ENCODE measurements around the gene NOD2.

The NOD2 gene

DNA sequence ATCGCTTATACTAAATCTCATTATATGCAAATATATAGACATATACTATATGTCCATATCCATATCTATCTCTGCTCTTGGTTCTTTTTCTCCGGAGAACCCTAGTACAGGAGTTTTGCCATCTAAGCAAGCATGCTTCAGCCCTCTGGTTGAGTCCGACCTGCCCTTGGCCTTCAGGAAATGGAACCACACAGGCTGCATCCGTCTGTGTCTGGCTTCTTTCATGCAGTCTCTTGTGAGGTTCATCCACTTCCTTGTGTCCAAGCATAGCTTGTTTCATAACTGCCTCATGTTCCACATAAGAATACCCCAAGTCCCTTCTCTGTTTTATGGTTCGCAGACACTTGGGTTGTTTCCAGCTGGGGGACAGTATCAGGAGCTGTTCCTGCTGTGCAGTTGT is 29.1 kb upstream of the NOD2 start:
- no peak overlapping the region for H3K27ac ChIP-seq
- TF ChIP-seq, protein P1, sequence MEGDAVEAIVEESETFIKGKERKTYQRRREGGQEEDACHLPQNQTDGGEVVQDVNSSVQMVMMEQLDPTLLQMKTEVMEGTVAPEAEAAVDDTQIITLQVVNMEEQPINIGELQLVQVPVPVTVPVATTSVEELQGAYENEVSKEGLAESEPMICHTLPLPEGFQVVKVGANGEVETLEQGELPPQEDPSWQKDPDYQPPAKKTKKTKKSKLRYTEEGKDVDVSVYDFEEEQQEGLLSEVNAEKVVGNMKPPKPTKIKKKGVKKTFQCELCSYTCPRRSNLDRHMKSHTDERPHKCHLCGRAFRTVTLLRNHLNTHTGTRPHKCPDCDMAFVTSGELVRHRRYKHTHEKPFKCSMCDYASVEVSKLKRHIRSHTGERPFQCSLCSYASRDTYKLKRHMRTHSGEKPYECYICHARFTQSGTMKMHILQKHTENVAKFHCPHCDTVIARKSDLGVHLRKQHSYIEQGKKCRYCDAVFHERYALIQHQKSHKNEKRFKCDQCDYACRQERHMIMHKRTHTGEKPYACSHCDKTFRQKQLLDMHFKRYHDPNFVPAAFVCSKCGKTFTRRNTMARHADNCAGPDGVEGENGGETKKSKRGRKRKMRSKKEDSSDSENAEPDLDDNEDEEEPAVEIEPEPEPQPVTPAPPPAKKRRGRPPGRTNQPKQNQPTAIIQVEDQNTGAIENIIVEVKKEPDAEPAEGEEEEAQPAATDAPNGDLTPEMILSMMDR (IDR thresholded peaks at IDR 0.05), result no peak
- TF ChIP-seq ZFX (IDR thresholded peaks at IDR 0.05; ENCODE audit: borderline replicate concordance), result no peak

DNA sequence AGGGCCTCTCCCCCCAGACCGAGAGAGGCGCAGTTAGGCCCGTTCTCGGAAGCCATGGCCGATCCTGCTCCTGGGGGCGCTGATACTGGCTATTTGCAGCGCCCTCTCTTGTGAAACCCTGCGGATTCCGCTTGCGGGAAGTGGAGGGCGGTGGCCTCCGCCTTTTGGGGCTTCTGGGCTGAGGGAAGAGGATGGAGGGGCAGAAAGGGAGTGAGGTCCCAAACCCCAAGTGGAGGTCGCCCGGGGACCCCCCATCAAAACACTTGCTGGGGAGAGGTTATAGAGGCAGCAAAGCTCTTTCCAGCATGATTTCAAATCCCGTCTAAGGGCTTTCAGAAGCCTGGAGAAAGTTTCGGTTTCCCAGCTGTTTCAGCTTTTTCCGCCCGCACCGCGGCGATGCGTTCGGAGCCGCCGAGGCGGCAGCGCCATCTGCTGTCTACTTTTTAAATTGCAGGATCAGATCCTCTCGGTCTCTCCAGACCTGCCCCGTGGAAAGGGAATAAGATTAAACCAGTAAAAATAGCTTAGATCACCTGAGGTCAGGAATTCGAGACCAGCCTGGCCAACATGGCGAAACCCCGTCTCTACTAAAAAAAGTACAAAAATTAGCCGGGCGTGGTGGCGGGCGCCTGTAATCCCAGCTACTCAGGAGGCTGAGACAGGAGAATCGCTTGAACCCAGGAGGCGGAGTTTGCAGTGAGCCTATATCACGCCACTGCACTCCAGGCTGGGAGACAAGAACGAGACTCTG is 28.1 kb upstream of the NOD2 start:
- no peak for TF ChIP-seq ZFX (IDR thresholded peaks at IDR 0.05; ENCODE audit: borderline replicate concordance)
- TF ChIP-seq, protein P1 (IDR thresholded peaks at IDR 0.05), result peak; percentile 93
- no peak overlapping the region for H3K27ac ChIP-seq

DNA sequence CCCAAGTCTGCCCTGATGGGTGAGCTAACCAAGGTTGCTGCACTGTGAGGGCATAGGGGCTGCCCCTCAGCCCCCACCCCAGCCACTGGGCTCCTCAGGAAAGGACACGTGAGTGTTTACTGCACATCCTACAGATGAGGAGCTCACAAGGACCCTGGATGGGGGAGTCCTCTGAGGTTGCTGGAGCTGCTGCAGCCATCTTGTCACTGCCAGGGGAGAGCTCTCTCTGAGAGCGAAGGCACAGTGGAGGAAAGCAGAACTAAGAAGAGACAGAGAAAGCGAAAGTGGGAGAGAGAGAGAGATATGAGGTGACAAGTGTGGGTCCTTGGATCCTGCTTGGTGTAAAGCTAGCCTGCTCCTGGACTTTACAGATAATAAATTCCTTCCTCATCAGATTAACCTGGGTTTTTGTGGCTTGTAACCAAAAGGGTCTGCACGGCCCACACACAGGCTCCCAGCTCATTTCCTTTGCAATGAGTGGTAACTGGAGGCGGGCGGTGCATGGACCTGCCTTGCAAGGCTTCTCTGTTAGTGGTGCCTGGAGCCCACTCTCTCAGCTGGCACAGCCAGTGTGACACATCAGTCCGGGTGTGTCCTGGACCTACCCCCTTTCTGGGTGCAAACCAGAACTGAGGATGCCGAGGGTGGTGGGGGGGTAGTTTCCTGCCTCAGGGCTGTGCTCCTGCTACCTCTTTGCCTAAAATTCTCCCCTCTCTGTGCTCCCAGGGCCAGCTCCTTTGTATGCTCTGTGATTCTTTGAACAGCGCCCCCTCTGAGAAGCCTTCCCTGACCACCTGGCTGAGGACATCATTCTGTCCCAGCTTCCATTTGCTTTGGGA is 26.5 kb upstream of the NOD2 start:
- H3K27ac ChIP-seq, result no peak overlapping the region
- TF ChIP-seq, protein P1 (IDR thresholded peaks at IDR 0.05), result no peak
- TF ChIP-seq ZFX (IDR thresholded peaks at IDR 0.05; ENCODE audit: borderline replicate concordance), result no peak

DNA sequence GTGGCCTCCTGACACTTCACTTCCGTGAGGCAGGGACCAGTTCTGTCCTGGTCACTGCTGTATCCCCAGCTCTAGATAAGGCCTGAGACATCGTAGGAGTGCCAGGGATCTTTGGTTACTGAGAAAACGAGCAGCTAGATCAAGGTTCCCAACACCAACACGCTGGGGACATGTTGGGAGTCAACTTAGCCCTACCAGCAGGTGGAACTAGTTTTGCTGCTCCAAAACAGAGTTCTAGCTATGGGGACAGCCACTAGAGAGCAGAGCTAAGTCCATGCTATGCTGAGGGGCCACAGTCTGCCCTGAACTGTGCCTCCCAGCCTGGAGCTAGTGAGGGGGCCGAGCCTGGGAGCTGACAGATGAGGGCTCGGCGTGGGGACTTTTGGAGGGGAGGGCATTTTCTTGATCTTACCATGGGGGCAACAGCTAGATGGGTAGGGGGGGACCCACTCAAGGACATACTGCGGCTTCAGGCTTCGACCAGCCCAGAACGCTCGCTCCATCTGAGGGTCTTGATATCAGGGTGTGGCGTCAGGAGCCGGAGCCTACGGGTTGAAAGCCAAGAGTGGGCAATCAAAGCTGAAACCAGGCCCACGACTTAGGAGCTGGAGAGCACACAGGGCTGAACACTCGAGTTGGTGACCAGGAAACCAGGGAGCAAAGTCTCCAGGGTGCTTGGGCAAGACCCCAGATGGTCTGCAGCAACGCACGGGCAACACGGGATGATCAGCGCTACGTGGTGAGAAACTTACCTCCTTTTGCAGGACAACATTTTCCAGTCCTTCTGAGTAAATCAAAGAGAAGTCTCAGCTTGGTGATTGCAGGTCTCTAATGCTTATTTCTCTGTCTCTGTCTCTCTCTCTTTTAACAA is 25.7 kb upstream of the NOD2 start:
- H3K27ac ChIP-seq, result no peak overlapping the region
- no peak for TF ChIP-seq ZFX (IDR thresholded peaks at IDR 0.05; ENCODE audit: borderline replicate concordance)
- TF ChIP-seq, protein P1 (IDR thresholded peaks at IDR 0.05), result no peak

DNA sequence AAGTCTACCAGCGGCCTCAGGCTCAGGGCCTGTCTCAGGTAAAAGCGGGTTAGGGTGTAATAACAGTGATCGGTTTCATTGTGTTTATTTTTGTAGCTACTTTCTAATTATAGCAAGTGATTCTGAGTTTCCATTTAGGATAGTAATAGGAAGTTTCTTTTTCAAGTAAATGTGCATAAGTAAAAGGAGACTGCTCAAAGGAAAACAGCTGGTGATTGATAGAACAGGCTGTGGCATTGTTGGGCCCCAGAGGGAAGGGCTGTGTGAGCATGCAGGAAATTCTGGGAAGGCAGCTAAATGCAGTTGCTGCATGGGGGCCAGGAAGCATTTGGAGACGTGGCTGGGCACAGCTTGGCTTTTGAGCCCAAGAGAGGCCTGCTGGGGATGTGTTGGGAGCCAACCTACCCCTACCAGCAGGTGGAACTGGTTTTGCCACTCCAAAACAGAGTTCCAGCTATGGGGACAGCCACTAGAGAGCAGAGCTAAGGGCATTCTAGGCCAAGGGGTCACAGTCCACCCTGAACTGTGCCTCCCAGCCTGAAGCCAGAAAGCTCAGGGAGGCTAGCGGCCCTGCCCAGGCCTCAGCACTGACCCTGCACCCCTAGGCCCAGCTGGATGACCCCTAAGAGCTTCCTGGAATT is 24.9 kb upstream of the NOD2 start:
- H3K27ac ChIP-seq, result no peak overlapping the region
- TF ChIP-seq, protein P1 (IDR thresholded peaks at IDR 0.05), result no peak
- no peak for TF ChIP-seq ZFX (IDR thresholded peaks at IDR 0.05; ENCODE audit: borderline replicate concordance)

DNA sequence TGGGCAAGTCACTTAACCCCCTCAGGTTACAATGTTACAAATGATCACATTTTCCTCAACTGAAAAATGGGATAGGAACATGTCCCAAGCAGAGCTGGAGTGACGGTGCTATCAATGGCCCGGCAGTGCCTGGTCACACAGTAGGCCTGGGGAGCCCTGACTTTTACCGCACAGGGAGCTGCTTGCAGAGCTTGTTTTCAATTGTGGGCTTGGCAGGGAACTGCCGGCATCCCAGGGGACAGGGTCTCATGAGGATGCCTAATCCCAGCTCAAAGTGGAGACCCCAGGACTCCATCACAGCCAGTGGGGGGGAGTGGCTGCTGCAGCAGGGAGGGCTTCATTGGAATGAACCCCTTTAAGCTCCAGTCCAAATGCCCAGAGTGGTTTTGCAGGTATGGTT is 23.7 kb upstream of the NOD2 start:
- TF ChIP-seq ZFX (IDR thresholded peaks at IDR 0.05; ENCODE audit: borderline replicate concordance), result no peak
- TF ChIP-seq, protein P1 (IDR thresholded peaks at IDR 0.05), result no peak
- no peak overlapping the region for H3K27ac ChIP-seq
